22Rv1 (cell line): Measurements from ENCODE around the gene ZNF280C.

Source experiments
- H3K27ac ChIP-seq: fragments of 450-650 bp; 2 replicates; pipeline ENCODE4 v1.5.1; 2017
- CTCF ChIP-seq: fragments of 450-650 bp; IDR thresholded peaks from 2 replicates; pipeline ENCODE4 v1.5.1; 2017; ENCODE audit warnings: mild to moderate bottlenecking
- ZFX ChIP-seq: fragments of 450-650 bp; IDR thresholded peaks from 2 replicates; pipeline ENCODE4 v1.6.1; 2017; ENCODE audit warnings: antibody characterized with exemption, borderline replicate concordance

The ZNF280C gene

DNA sequence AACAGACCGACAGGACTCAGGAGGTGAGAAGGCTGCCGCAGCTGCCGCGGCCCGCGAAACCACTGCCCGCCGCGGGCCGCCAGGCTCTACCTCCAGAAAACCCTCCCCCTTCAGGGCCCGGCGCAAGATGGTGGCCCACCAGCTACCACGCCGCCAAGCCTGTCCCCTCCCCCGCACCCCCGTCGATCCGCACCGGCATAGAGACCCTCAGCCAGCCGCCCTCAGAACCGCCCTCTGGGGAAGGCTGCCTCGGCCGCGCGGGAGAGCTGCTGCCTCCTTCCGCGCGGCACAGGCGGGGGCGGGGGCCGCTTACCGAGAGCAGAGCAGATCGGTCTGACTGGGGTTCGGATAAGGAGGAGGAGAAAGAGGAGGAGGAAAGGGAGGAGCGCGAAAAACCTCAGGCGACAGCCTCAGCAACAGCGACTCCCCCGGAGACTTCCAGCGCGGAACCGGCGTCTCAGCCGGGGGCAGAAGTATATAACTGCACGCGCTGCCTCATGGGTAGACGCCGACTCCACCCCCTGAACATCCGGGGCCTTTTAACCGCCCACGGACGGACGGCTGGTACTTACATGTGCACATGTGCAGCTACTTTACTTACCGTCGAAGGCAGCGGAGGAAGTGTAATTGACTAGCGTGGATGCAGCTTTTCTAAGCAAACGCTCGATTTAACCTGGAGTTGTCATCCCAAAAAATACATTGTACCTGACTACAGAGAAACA is at the start of gene ZNF280C:
Gene ZNF280C (minus strand): TSS at position 451 of the 722 bp plus-strand sequence. CDS start 8,450 bp downstream, outside the sequence.
- TF ChIP-seq CTCF: peak; percentile 54
- no peak for TF ChIP-seq ZFX
- peak within 1 kb of the TSS; percentile 81 for H3K27ac ChIP-seq

DNA sequence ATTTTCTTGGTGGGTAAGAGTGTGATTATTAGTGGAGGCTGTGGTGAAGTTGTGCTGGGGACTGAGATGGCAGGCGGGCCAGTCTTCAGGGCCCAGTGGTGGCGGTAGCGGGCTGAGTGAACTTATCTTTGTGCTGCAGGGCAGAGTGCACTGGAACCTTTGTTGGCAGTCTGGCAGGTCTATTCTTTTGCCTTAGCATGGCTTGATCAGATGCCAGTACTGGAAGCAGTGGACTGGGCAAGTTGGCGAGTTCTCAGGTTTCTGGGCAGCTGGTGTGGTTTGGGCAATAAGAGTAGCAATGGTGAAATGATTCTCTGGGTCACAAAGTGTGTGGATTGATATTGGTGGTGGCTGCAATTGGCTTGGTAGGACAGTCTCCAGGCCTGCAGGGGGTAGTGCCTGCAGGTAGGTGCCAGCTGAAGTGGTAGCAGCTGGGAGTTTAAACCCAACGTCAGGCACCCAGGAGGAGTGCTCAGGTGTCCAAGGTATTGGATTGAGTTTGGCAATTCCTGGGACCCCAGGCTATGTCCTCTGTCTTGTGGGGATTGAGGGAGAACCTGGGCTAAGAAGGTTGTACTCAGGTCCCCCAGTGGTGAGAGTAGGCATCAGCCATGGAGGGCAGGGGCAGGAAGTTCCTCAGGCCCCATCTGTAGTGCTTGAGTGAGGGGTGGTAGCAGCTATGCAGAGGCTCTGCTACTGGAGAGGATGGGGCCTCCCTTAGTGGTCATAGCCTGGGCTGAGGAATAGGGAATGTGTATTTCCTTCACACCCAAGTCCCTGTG is 36.1 kb upstream of the ZNF280C start:
- H3K27ac ChIP-seq: no peak overlapping the region
- TF ChIP-seq ZFX: no peak
- no peak for TF ChIP-seq CTCF

- TF ChIP-seq CTCF (no peak), ZFX (no peak)
- no peak overlapping the region for H3K27ac ChIP-seq
These were observed 33.3 kb upstream of the ZNF280C start for GRCh38 chrX:130301977-130302376.

GRCh38 chrX:130301405-130301804 is 32.7 kb upstream of the ZNF280C start:
- TF ChIP-seq CTCF (no peak), ZFX (no peak)
- H3K27ac ChIP-seq: no peak overlapping the region

DNA sequence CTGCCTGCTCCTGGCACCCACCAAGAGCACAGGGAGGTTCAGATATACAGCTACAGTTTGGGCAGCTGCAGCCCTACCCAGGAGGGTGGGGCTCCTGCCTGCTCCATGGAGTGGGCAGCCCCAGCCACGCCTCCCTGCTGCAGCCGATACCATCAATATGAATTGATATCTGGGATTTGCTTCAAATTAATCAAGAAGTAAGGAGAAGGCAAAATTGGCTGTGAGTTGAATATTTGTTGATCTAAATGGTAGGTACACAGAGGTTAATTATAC is 31.2 kb upstream of the ZNF280C start:
- TF ChIP-seq ZFX (no peak), CTCF (no peak)
- no peak overlapping the region for H3K27ac ChIP-seq

DNA sequence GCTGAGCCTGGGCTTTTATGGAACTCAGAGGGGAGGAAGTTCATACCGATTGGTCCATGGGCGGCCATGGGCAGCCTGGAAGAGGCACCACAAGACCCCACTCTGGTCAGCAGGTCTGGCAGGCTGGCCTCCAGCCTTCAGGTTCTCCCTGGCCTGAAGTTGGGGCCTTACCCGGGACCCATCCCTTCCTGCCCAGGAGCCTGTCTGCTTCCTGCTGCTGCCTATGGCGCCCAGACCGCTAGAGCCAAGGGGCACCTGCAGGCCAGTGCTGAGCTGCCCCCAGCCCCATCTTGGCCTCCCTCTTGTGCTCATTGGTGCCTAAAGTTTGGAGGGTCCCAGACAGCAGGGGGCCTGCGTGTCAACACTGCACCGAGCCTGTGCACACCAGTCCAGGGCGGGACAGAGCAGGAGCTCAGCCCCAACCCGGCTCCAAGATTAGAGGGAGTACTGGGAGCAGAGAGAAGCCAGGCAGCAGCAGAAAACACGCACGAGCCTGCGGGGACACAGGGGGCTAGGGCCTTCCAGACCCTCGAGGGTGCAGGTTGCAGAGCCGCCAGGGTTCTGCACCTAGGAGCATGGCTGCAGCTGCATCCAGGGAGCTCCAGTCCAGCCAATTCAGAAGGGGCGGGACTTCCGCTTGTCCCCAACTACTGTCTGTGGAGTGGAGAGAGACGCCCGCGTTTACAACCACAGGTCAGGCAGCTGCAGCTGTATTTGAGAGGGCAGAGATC is 30.7 kb upstream of the ZNF280C start:
- no peak for TF ChIP-seq ZFX
- TF ChIP-seq CTCF: no peak
- H3K27ac ChIP-seq: no peak overlapping the region

DNA sequence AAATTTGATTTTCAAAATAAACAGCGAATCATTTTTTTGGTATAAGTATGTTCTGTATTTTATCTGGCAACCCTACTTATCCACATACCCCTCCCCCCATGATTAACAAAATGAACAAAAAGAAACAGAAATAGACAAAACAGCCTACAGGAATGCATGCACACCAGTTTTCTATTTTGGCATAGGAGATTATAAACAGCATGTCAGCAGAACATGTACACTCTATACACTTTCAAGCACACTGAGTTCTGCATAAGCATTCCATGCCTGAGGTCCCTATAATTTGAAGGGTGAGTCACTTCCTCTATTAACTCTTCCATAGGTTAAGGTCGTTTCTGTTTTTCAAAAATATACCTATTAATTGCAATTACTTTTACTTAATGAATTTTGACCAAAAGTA is 28.0 kb upstream of the ZNF280C start:
- H3K27ac ChIP-seq: no peak overlapping the region
- no peak for TF ChIP-seq ZFX
- TF ChIP-seq CTCF: no peak
